Measurements from ENCODE around the gene GPAT3. TPM values are rescaled to one million over a fixed set of nuclear protein-coding genes. Genes with fewer than 3 reads are reported as not detected.
"Not testable (repeated sequence)": the region's sequence is repeated elsewhere in the genome, so short reads cannot be mapped to it uniquely, and the experiment has no call there.

The GPAT3 gene
- total and polyA plus RNA-seq, 9 donors: 9.0 to 23.2 (median 14.9) TPM

DNA sequence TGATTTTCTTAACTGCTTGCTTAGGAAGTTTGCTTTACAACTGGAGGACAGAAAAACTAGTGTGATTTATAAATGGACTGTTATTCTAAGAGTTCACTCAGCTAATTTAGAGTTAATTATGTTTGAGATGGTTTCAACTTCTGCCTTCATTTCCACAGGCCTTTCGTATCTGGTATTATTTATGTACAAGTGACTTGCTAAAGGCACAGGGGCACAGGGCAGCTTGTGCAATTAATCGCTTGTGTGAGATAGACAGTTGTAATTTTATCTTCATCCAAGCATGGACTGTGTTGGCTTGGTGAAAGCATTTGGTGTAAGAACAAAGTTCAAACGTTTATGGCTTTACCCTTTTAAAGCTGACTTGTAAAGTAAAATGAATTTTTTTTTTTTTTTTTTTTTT, 38.3 kb downstream of the GPAT3 start:
- TF ChIP-seq, protein P1, sequence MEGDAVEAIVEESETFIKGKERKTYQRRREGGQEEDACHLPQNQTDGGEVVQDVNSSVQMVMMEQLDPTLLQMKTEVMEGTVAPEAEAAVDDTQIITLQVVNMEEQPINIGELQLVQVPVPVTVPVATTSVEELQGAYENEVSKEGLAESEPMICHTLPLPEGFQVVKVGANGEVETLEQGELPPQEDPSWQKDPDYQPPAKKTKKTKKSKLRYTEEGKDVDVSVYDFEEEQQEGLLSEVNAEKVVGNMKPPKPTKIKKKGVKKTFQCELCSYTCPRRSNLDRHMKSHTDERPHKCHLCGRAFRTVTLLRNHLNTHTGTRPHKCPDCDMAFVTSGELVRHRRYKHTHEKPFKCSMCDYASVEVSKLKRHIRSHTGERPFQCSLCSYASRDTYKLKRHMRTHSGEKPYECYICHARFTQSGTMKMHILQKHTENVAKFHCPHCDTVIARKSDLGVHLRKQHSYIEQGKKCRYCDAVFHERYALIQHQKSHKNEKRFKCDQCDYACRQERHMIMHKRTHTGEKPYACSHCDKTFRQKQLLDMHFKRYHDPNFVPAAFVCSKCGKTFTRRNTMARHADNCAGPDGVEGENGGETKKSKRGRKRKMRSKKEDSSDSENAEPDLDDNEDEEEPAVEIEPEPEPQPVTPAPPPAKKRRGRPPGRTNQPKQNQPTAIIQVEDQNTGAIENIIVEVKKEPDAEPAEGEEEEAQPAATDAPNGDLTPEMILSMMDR (IDR thresholded peaks at IDR 0.05): no peak
- TF ChIP-seq EP300 (IDR thresholded peaks at IDR 0.05) (no peak), POLR2A (IDR thresholded peaks at IDR 0.05) (no peak)
- DNase-seq: no peak
- Histone ChIP-seq H3K4me1 (ENCODE audit: insufficient read depth) (no peaks in the 10 kb centered on the region), H3K9me3 (no peaks in the 10 kb centered on the region), H3K27me3 (no peaks in the 10 kb centered on the region), H3K27ac (no peak overlapping the region), H3K36me3 (no peaks in the 10 kb centered on the region), H3K4me3 (no peak overlapping the region)
- intact Hi-C loops (cut with DNase I): no loop called here
- WGBS, 3 donors: 24 to 31% (median 27%) methylated on average over 3 of the region's 3 CpGs

DNA sequence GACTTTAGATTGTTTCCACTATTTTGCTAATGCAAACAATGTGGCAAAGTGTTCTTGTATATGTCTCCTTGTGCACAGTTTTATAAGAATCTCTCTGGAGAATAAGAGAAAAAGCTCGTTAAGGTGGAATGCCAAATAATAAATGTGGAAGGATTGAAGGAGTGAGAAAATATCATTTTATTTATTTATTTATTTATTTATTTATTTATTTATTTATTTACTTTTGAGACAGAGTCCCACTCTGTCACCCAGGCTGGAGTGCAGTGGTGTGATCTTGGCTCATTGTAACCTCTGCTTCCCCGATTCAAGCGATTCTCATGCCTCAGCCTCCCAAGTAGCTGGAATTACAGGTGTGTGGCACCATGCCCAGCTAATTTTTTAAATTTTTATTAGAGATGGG, 40.3 kb downstream of the GPAT3 start:
- H3K9me3 ChIP-seq; H3K27me3 ChIP-seq; H3K36me3 ChIP-seq; DNase-seq; H3K4me1 ChIP-seq (ENCODE audit: insufficient read depth); intact Hi-C loops (cut with DNase I); H3K27ac ChIP-seq; H3K4me3 ChIP-seq: not testable (repeated sequence)
- 95 to 97% (median 96%) methylated on average over 3 of the region's 3 CpGs for WGBS, 3 donors

DNA sequence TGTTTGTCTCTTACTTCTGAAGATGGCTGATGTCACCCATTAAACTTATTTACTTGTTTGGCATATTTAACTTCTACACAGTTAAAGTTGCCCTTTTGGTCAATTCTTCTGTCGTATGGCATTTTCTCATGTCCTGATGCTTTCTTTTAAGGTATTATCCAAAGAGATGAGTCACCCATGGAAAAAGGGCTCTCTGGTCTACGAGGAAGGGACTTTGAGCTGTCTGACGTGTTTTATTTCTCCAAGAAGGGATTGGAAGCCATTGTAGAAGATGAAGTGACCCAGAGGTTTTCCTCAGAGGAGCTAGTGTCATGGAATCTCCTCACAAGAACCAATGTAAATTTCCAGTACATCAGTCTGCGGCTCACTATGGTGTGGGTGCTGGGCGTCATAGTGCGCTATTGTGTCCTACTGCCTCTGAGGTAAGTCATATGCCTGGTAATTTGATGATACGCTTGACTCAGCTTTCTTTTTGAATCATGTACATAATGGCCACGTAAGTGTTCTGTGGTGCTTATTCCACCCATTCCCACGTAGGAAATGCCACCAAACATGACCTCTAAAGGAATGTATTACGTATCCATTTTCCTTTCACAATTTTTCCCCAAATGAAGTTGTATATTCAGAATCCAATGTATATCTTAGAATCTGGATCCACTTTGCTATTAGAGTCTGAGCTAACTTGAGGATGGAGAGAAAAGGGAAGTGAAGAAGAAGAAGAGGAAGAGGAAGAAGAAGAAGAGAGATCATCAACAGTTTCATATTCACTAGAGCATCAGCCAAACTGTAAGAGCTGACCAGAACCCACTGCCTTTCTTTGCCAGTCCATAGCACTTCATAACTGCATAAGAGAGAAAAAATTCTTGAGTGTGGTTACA, 45.7 kb downstream of the GPAT3 start:
- intact Hi-C loops (cut with DNase I): no loop called here
- no peaks in the 10 kb centered on the region for H3K9me3 ChIP-seq
- DNase-seq: no peak
- H3K27ac ChIP-seq: peak overlapping the region in 1 of 2 donors; percentile 13
- no peaks in the 10 kb centered on the region for H3K36me3 ChIP-seq
- no peaks in the 10 kb centered on the region for H3K27me3 ChIP-seq
- 95 to 97% (median 97%) methylated on average over 10 of the region's 10 CpGs for WGBS, 3 donors
- no peak overlapping the region for H3K4me3 ChIP-seq
- H3K4me1 ChIP-seq (ENCODE audit: insufficient read depth): peaks cover 3% of the 10 kb centered on the region
- TF ChIP-seq, protein P1 (IDR thresholded peaks at IDR 0.05): no peak
- TF ChIP-seq EP300 (IDR thresholded peaks at IDR 0.05) (no peak), POLR2A (IDR thresholded peaks at IDR 0.05) (no peak)

DNA sequence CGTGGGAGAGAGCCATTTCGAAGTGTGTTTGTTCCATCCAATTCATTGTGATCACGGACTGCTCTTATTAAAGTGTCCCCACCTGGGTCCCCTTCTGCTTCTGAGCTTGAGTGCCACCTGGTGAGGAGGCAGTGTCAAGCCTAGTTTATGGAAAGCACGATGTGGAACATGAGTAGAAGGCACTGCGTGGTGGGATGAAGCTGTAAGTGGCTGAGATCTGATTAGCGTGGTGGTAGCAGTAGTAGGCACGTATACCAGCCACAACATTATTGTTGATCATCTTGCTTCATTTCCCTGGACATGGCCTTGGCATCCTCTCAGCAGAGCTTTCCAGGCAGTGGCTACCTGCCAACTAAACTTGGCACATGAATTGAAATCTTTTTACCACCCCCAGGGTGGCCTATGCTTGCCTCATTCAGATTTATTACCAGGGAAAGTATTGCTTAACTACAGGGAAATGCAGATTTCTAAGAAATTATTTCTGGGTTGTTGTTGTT, 46.4 kb downstream of the GPAT3 start:
- peak overlapping the region in 1 of 2 donors; percentile 13 for H3K27ac ChIP-seq
- no peak for TF ChIP-seq POLR2A (IDR thresholded peaks at IDR 0.05)
- TF ChIP-seq, protein P1 (IDR thresholded peaks at IDR 0.05): no peak
- WGBS, 3 donors: 52 to 64% (median 57%) methylated on average over 7 of the region's 7 CpGs

DNA sequence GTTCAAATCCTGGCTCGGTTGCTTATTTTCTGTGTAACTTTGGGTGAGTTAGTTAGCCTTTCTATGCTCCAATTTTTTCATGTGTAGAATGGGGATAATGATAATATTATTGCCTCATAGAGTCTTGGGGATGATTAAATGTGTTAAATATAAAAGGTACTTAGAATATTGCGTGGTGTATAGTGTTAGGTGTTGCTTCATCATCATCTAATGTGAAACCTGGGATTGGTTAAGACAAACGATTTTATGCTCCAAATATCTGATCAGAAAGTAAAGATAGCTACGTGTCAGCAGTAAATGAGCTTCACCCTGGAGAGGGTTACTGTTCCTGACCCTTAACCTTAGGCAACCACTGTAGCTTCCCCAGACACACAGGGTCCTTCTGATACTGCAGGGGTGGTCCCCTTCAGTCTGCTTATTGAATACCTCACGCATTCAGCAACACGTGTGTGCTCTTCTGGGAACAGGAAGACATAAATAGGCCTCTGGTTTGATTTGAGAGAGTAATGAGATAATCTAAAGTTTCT, 50.1 kb downstream of the GPAT3 start:
- no peaks in the 10 kb centered on the region for H3K36me3 ChIP-seq

More for the DNA sequence above, 46.4 kb downstream of the GPAT3 start:
- Histone ChIP-seq H3K4me1 (ENCODE audit: insufficient read depth) (peaks cover 3% of the 10 kb centered on the region), H3K27me3 (no peaks in the 10 kb centered on the region), H3K4me3 (no peak overlapping the region), H3K36me3 (no peaks in the 10 kb centered on the region), H3K9me3 (no peaks in the 10 kb centered on the region)
- peak in 3 of 5 donors; percentile 27 to 41 (median 28) for DNase-seq
- intact Hi-C loops (cut with DNase I): no loop called here

More for the DNA sequence above, 50.1 kb downstream of the GPAT3 start:
- H3K27ac ChIP-seq: no peak overlapping the region
- intact Hi-C loops (cut with DNase I): no loop called here
- no peak overlapping the region for H3K4me3 ChIP-seq
- TF ChIP-seq, protein P1 (IDR thresholded peaks at IDR 0.05): no peak
- TF ChIP-seq EP300 (IDR thresholded peaks at IDR 0.05): no peak
- no peak for TF ChIP-seq POLR2A (IDR thresholded peaks at IDR 0.05)
- no peak for DNase-seq
- no peaks in the 10 kb centered on the region for H3K9me3 ChIP-seq
- H3K4me1 ChIP-seq (ENCODE audit: insufficient read depth): peaks cover 3% of the 10 kb centered on the region
- no peaks in the 10 kb centered on the region for H3K27me3 ChIP-seq
- 85 to 89% (median 88%) methylated on average over 6 of the region's 6 CpGs for WGBS, 3 donors
